Measurements from ENCODE around the gene GLI1. TPM values are rescaled to one million over a fixed set of nuclear protein-coding genes. Genes with fewer than 3 reads are reported as not detected.
"Not testable (repeated sequence)": the region's sequence is repeated elsewhere in the genome, so short reads cannot be mapped to it uniquely, and the experiment has no call there.

Gene GLI1
- total RNA-seq, 2 donors from 2014 or later: 1.2 TPM; not detected in 1

- Histone ChIP-seq H3K36me3 (peaks cover 5% of the 10 kb centered on the region), H3K4me3 (no peak overlapping the region), H3K27ac (no peak overlapping the region), H3K4me1 (peaks cover 0 to 17% of the 10 kb centered on the region in 2 donors), H3K27me3 (no peaks in the 10 kb centered on the region), H3K9me3 (no peaks in the 10 kb centered on the region)
- TF ChIP-seq, protein P1, sequence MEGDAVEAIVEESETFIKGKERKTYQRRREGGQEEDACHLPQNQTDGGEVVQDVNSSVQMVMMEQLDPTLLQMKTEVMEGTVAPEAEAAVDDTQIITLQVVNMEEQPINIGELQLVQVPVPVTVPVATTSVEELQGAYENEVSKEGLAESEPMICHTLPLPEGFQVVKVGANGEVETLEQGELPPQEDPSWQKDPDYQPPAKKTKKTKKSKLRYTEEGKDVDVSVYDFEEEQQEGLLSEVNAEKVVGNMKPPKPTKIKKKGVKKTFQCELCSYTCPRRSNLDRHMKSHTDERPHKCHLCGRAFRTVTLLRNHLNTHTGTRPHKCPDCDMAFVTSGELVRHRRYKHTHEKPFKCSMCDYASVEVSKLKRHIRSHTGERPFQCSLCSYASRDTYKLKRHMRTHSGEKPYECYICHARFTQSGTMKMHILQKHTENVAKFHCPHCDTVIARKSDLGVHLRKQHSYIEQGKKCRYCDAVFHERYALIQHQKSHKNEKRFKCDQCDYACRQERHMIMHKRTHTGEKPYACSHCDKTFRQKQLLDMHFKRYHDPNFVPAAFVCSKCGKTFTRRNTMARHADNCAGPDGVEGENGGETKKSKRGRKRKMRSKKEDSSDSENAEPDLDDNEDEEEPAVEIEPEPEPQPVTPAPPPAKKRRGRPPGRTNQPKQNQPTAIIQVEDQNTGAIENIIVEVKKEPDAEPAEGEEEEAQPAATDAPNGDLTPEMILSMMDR (IDR thresholded peaks at IDR 0.05): no peak
- DNase-seq (ENCODE audit: low spot score): no peak
These were observed 40.1 kb upstream of the GLI1 start for GRCh38 chr12:57419495-57419894.

GRCh38 chr12:57420482-57420881 lies 39.1 kb upstream of the GLI1 start:
- H3K27me3 ChIP-seq: no peaks in the 10 kb centered on the region
- H3K27ac ChIP-seq: no peak overlapping the region
- DNase-seq (ENCODE audit: low spot score): no peak
- no peaks in the 10 kb centered on the region for H3K9me3 ChIP-seq
- H3K36me3 ChIP-seq: peaks cover 5% of the 10 kb centered on the region
- peaks cover 0 to 9% of the 10 kb centered on the region in 2 donors for H3K4me1 ChIP-seq
- TF ChIP-seq, protein P1 (IDR thresholded peaks at IDR 0.05): no peak
- H3K4me3 ChIP-seq: no peak overlapping the region

- H3K4me1 ChIP-seq: peaks cover 0 to 12% of the 10 kb centered on the region in 2 donors
- H3K4me3 ChIP-seq; H3K27me3 ChIP-seq; H3K9me3 ChIP-seq; H3K27ac ChIP-seq; H3K36me3 ChIP-seq; DNase-seq (ENCODE audit: low spot score): not testable (repeated sequence)
These were observed 32.6 kb upstream of the GLI1 start for GRCh38 chr12:57426948-57427347.

DNA sequence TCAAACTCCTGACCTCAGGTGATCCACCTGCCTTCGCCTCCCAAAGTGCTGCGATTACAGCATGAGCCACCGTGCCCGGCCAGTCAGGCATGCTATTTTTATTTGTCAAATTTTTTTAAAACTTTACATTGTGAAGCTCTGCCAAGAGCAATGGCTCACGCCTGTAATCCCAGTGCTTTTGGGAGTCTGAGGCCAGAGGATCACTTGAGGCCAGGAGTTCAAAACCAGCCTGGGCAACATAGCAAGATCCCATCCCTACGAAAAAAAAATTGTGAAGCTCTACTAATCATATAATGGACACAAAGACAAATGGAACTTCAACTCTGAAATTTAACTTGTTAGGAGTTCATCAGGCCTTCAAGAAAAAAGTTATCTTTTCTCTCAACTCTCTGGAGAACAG lies 30.6 kb upstream of the GLI1 start:
- DNase-seq (ENCODE audit: low spot score): no peak
- TF ChIP-seq, protein P1 (IDR thresholded peaks at IDR 0.05): no peak
- H3K36me3 ChIP-seq: no peaks in the 10 kb centered on the region
- H3K27me3 ChIP-seq: no peaks in the 10 kb centered on the region
- no peaks in the 10 kb centered on the region for H3K9me3 ChIP-seq
- H3K4me3 ChIP-seq: no peak overlapping the region
- peaks cover 0 to 12% of the 10 kb centered on the region in 2 donors for H3K4me1 ChIP-seq
- H3K27ac ChIP-seq: peak overlapping the region; percentile 85 to 97

DNA sequence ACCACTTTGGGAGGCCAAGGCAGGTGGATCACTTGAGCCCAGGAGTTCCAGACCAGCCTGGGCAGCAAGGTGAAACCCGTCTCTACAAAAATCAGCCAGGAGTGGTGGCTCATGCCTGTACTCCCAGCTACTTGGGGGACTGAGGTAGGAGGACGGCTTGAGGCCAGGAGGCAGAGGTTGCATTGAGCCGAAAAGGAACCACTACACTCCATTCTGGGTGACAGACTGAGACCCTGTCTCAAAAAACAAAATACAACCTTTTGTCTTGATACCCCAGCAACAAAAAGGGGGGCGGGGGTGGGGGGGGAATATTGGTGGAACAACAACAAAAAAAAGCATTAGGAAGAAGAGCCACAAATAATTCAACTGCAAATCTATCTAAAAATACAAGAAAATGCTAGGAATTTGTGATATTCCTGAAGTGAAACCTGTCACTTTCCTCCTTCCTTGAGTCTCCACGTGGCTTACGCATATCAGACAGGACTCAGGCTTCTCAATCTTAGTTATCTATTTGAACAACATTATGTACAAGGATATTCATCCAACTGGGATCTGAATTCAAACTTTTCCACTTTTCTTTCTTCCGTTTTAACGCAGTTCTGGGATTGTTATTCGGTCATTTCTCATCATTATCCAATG lies 30.0 kb upstream of the GLI1 start:
- Histone ChIP-seq H3K4me1 (peaks cover 0 to 12% of the 10 kb centered on the region in 2 donors), H3K36me3 (no peaks in the 10 kb centered on the region), H3K9me3 (no peaks in the 10 kb centered on the region), H3K27me3 (no peaks in the 10 kb centered on the region), H3K4me3 (peak overlapping the region; percentile 76), H3K27ac (peak overlapping the region; percentile 85 to 97)
- TF ChIP-seq, protein P1 (IDR thresholded peaks at IDR 0.05): no peak
- DNase-seq (ENCODE audit: low spot score): no peak

DNA sequence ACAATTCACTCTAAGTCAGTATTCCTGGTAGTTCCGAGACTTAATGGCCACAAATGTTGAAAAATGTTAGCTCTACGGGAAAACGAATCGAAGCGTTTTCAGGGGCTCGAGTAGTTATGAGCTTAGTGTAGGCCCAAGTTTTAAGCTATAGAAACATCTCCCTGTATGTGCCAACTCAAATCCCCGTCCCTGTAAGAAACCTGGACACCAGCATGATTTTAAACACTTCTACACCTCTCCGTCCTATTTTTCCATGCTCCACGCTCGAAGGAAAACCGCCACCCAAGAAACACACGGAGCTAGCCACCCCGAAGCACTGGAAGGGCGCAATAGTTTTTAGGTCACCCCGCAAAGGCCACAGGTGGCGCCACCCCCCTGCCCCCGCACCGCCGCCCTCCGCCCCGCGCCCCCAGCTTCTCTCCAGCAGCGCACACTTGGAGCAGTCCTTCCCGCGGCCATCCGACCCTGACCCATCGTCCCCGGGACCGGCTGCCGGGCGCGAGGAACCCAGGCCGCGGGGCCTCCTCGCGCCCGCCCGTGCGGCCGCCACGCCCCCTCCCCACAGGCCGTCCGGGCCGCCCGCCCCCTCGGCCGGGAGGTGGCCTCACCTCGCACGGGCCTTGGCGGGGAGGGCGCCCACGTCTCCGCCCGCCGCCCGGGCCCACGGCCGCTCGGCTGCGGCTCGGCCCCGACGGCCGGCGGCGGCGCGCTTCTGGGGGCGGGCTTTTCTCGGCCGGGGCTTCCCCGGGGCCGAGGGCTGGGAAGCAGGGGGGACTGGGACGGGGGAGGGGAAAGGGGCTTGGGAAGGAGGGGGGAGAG lies 29.3 kb upstream of the GLI1 start:
- Histone ChIP-seq H3K27ac (peak overlapping the region; percentile 85 to 97), H3K27me3 (no peaks in the 10 kb centered on the region), H3K36me3 (no peaks in the 10 kb centered on the region), H3K4me1 (peaks cover 0 to 12% of the 10 kb centered on the region in 2 donors), H3K4me3 (peak overlapping the region; percentile 76), H3K9me3 (no peaks in the 10 kb centered on the region)
- no peak for DNase-seq (ENCODE audit: low spot score)
- TF ChIP-seq, protein P1 (IDR thresholded peaks at IDR 0.05): peak in 1 of 2 donors; percentile 37

All from right atrium auricular region (tissue), 2 donors.